Stimulated activated naive CD8-positive, alpha-beta T cell treated with anti-CD3 and anti-CD28 coated beads, Interleukin-15, amount 100 ng/mL, for 72 hours (primary cell): ENCODE measurements around the gene G6PC1.
"Not testable (repeated sequence)": the region's sequence is repeated elsewhere in the genome, so short reads cannot be mapped to it uniquely, and the experiment has no call there.

Experiments used
- ATAC-seq: fragments of 150-1000 bp; cut with Tn5 transposase; 2 replicates; pipeline ENCODE4 v1.10.0; 2021; ENCODE audit warnings: mild to moderate bottlenecking, moderate library complexity
- DNase-seq, 2 donors: peaks; one replicate each; pipeline ENCODE4 v3.0.0; 2021 to 2022
- H3K27ac Mint-ChIP-seq, 2 donors: one replicate each; pipeline ENCODE4 v1.8.0; 2022; ENCODE audit warnings: mild to moderate bottlenecking in 2 of 2, mixed read lengths in 2 of 2, moderate library complexity in 2 of 2
- H3K27me3 Mint-ChIP-seq: one replicate; pipeline ENCODE4 v1.8.0; 2022; ENCODE audit warnings: mixed read lengths
- H3K4me1 Mint-ChIP-seq: one replicate; pipeline ENCODE4 v1.8.0; 2022; ENCODE audit warnings: mild to moderate bottlenecking, mixed read lengths
- H3K4me3 Mint-ChIP-seq, 2 donors: one replicate each; pipeline ENCODE4 v1.8.0; 2022; ENCODE audit warnings: mild to moderate bottlenecking in 2 of 2, mixed read lengths in 2 of 2, moderate library complexity in 1 of 2
- H3K9me3 Mint-ChIP-seq, 2 donors: one replicate each; pipeline ENCODE4 v1.8.0; 2022; ENCODE audit warnings: mixed read lengths in 2 of 2

G6PC1 gene

DNA sequence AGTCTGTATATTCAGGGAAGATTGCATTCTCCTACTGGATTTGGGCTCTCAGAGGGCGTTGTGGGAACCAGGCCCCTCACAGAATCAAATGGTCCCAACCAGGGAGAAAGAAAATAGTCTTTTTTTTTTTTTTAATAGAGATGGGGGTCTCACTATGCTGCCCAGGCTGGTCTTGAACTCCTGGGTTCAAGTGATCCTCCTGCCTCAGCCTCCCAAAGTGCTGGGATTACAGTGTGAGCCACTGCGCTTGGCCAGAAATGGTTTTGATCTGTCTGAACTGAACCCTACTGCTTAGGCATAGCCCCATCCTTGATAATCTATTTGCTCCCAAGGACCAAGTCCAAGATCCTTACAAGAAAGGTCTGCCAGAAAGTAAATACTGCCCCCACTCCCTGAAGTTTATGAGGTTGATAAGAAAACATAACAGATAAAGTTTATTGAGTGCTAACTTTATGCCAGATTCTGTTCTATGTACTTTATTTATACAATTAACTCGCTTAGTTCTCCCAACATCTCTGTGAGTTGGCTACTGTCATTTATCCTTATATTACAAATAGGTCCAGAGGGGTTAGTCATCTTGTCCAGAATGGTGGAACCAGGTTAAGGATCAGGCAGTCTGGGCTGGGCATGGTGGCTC lies 13.5 kb downstream of the G6PC1 start:
- no peaks in the 10 kb centered on the region for H3K4me1 Mint-ChIP-seq
- no peak overlapping the region for H3K27ac Mint-ChIP-seq
- H3K9me3 Mint-ChIP-seq, result no peaks in the 10 kb centered on the region
- no peak overlapping the region for H3K4me3 Mint-ChIP-seq
- DNase-seq, result no peak
- no peak for ATAC-seq
- H3K27me3 Mint-ChIP-seq, result peaks cover 20% of the 10 kb centered on the region

DNA sequence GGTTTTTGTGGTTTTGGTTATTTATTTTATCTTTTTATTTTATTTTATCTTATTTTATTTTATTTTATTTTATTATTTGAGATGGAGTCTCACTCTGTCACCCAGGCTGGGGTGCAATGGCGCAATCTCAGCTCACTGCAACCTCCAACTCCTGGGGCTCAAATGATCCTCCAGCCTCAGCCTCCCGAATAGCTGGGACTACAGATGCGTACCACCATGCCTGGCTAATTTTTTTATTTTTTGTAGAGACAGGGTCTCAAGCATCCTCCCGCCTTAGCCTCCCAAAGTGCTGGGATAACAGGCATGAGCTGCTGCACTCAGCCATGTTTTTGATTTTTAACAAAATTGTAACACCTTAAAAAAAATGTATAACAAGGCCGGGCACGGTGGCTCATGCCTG lies 14.7 kb downstream of the G6PC1 start:
- H3K4me1 Mint-ChIP-seq, H3K27me3 Mint-ChIP-seq, H3K27ac Mint-ChIP-seq, DNase-seq, H3K4me3 Mint-ChIP-seq, H3K9me3 Mint-ChIP-seq, ATAC-seq: not testable (repeated sequence)

DNA sequence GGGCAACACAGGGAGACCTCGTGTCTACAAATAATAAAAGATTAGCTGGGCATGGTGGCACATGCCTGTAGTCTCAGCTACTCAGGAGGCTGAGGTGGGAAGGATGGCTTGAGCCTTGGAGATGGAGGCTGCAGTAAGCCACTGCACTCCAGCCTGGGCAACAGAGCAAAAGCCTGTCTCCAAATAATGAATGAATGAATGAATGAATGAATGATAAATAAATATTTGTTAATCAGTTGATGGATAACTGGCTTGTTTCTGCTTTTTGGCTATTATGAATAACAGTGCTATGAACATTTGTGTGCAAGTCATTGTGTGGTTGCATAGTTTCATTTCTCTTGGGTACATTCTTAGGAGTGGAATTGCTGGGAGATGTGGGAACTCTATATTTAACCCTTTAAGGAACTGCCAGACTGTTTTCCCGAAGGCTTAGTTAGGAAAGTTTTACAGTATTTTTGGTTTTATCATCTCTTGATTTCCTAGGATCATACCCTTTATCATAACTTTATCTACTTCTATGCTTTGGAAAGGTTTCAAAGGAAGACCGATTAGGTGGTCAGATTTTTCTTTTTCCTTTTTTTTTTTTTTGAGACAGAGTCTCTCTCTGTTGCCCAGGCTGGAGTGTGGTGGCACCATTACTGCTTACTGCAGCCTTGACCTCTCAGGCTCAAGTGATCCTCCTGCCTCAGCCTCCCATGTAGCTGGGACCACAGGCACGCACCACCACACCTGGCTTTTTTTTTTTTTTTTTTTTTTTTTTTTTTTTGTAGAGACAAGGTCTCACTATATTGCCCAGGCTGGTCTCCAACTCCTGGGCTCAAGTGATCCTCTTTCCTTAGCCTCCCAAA lies 16.0 kb downstream of the G6PC1 start:
- not testable (repeated sequence) for H3K4me1 Mint-ChIP-seq, H3K27ac Mint-ChIP-seq, H3K4me3 Mint-ChIP-seq, DNase-seq, H3K9me3 Mint-ChIP-seq, ATAC-seq, H3K27me3 Mint-ChIP-seq

DNA sequence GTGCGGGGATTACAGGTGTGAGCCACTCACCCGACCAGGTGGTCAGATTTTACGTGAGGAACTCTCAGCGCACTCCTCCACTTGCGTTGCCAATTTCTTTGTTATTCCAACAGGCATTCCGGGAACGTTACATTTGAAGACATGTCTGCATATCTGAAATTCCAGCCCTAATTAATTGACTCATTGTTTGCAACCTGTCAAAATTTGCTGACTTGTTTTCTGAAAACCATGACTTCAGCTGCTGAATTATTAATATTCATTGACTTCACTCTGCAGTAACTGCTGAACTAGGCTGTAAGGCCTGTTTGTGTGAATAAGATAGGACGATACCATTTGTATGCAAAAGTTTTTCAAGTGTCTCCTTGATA lies 16.6 kb downstream of the G6PC1 start:
- DNase-seq (no peak), ATAC-seq (no peak)
- no peak overlapping the region for H3K27ac Mint-ChIP-seq
- H3K9me3 Mint-ChIP-seq, result no peaks in the 10 kb centered on the region
- no peak overlapping the region for H3K4me3 Mint-ChIP-seq
- no peaks in the 10 kb centered on the region for H3K4me1 Mint-ChIP-seq
- H3K27me3 Mint-ChIP-seq, result peaks cover 6% of the 10 kb centered on the region

DNA sequence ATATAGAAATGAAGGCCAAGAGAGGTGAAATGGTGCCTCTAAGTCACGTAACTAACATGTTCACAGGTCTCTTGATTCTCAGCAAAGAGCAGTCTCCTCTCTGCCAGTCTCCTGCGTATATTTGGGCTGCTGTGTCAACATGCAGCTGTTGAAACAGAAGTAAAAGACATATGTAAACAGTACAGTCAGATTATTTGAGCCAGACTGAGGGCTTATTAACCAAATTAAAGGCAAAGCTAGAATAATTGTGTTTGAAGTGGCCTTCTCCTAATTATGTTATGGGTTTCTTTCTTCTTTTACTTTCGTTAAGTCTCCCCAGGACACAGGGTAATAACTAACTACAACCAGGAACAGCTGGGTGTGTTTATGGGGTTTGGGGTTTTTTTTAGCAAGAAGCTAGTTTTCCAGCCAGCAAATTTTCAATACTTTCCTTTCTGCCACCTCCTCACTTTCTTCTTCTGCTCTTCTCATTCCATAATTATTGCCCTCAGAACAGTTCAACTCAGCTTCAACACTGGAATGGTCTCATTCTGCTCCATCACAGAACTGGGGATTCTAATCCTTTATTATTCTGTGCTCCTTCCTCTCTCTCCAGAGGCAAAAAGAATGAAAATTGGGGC lies 18.4 kb downstream of the G6PC1 start:
- no peaks in the 10 kb centered on the region for H3K9me3 Mint-ChIP-seq
- no peaks in the 10 kb centered on the region for H3K27me3 Mint-ChIP-seq
- no peak for ATAC-seq
- no peak for DNase-seq
- H3K4me3 Mint-ChIP-seq, result no peak overlapping the region
- H3K27ac Mint-ChIP-seq, result no peak overlapping the region
- no peaks in the 10 kb centered on the region for H3K4me1 Mint-ChIP-seq

DNA sequence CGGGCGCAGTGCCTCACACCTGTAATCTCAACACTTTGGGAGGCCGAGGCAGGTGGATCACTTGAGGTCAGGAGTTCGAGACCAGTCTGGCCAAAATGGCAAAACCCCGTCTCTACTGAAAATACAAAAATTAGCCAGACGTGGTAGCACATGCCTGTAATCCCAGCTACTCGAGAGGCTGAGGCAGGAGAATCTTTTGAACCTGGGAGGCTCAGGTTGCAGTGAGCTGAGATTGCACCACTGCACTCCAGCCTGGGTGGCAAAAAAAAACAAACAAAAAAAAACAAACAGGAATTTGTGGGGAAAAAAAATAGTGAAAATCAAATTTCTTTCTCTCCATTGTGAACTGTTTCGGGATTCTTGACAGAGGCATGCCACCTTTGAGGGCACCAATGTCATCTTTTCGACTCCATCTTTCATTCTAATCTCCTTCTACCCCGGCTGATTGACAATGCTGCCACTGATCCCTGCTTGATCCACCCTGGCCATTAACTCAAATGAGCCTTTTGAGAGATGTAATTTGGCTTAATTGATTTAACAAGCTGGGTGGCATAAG lies 19.0 kb downstream of the G6PC1 start:
- H3K4me1 Mint-ChIP-seq, ATAC-seq, H3K27ac Mint-ChIP-seq, H3K27me3 Mint-ChIP-seq, DNase-seq, H3K9me3 Mint-ChIP-seq, H3K4me3 Mint-ChIP-seq: not testable (repeated sequence)

DNA sequence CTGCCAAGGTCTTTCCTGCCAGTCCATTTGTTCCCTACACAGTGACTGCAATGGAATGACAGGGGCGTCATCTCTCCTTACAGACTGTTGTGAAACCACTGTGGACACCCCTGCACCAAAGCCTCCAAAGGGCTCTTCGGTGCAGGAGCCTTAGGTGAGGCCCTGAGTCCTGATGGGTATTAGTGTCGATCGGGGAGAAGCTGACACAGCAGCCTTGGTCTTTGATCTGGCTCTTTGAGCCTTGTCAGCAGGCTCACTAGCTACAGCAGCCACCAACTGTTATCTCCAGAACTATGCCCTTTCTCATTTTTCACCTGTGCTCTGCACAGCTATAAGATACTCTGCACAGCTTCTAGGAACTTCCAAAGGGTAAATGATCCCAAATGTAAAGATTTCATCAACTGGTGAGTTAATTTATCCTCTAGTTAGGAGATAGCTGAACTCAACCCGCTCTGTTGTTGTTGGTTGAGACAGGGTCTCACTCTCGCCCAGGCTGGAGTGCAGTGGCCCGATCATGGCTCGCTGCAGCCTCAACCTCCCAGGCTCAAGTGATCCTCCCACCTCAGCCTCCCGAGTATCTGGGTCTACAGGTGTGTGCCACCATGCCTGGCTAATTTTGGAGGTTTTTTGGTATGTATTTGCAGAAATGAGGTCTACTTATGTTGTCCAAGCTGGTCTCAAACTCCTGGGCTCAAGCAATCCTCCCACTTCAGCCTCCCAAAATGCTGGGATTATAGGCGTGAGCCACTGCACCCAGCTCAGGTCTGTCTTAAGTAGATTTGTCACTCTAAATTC lies 19.7 kb downstream of the G6PC1 start:
- no peak for ATAC-seq
- Mint-ChIP-seq H3K27ac (no peak overlapping the region), H3K4me1 (peaks cover 5% of the 10 kb centered on the region), H3K4me3 (no peak overlapping the region), H3K27me3 (no peaks in the 10 kb centered on the region), H3K9me3 (no peaks in the 10 kb centered on the region)
- DNase-seq, result no peak

DNA sequence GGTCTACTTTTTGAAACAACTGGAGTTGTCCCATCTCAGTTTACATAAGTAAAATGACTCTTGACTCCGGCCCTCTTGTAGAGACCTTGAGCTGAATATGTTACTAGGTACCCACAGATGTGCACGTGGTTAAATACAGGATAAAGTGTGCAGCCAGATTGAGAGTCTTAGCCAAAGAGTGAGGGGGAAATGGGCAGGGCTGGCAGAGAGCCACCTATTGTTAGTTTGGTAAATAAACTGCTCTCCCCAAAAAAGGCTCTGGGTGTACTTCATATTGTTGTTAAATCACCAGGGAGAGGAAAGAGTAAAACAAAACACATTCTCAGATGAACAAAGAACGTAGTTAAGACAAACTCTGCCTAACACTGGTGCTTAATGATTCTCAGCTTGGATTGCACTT lies 20.3 kb downstream of the G6PC1 start:
- DNase-seq (no peak), ATAC-seq (no peak)
- no peak overlapping the region for H3K4me3 Mint-ChIP-seq
- H3K27me3 Mint-ChIP-seq, result no peaks in the 10 kb centered on the region
- no peak overlapping the region for H3K27ac Mint-ChIP-seq
- peaks cover 5% of the 10 kb centered on the region for H3K4me1 Mint-ChIP-seq
- no peaks in the 10 kb centered on the region for H3K9me3 Mint-ChIP-seq

DNA sequence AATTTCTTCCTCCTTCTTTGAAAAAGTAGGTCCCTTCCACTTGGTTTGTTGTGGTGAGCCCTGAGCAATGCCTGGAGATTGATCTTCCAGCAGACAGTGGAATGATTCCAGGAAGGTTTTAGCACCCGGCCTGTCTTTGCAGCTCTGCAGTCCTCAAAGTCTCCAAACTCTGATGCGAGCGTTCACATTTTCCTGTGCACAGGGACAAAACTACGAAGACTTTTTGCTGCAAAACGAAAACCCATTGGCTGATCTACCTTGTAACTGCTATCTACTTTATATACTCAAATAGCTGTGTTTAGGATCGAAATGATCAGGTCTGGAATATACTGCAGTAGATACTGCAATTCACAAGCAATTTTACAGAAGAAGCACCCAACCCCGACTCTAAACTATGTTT lies 21.7 kb downstream of the G6PC1 start:
- ATAC-seq, result no peak
- no peak overlapping the region for H3K4me3 Mint-ChIP-seq

DNA sequence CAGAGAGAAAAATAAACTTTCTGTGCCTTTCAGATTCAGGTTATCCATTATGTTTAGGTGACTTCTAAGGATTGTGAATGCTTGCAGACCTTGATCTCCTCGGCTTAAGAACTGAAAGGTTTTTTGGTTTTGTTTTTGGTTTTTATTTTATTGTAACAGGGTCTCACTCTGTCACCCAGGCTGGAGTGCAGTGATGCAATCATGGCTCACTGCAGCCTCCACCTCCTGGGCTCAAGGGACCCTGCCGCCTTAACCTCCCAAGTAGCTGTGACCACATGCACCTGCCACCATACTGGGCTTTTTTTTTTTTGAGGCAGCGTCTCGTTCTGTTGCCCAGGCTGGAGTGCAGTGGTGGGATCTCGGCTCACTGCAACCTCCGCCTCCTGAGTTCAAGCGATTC lies 22.9 kb downstream of the G6PC1 start:
- not testable (repeated sequence) for H3K27me3 Mint-ChIP-seq, H3K27ac Mint-ChIP-seq, ATAC-seq, DNase-seq, H3K4me1 Mint-ChIP-seq, H3K9me3 Mint-ChIP-seq, H3K4me3 Mint-ChIP-seq

More for the DNA sequence above, 21.7 kb downstream of the G6PC1 start:
- H3K9me3 Mint-ChIP-seq, result no peaks in the 10 kb centered on the region
- DNase-seq, result no peak
- peaks cover 5% of the 10 kb centered on the region for H3K4me1 Mint-ChIP-seq
- H3K27me3 Mint-ChIP-seq, result no peaks in the 10 kb centered on the region
- H3K27ac Mint-ChIP-seq, result no peak overlapping the region

DNA sequence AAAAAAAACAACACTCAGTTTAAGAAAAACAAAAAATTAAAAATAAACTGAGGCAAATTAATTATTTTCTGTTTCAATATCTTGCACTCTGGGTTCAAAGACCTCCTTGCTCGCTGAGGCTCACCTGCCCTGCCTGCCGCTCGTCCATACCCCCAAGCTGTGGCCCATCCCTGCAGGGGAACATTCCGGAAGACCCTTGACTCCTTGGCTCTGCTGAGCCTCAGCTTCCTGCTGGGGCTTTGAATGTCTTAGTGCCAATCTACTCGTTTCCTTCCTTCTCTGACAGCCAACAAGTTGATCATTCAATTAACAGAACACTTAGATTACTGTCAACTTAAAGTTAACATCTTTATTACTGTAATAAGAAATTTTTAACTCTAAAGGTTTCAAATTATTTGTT lies 24.3 kb downstream of the G6PC1 start:
- Mint-ChIP-seq H3K9me3 (no peaks in the 10 kb centered on the region), H3K4me1 (peaks cover 16% of the 10 kb centered on the region), H3K27me3 (no peaks in the 10 kb centered on the region), H3K4me3 (no peak overlapping the region), H3K27ac (peak overlapping the region; percentile 20 to 62)
- DNase-seq, result no peak
- ATAC-seq, result no peak

DNA sequence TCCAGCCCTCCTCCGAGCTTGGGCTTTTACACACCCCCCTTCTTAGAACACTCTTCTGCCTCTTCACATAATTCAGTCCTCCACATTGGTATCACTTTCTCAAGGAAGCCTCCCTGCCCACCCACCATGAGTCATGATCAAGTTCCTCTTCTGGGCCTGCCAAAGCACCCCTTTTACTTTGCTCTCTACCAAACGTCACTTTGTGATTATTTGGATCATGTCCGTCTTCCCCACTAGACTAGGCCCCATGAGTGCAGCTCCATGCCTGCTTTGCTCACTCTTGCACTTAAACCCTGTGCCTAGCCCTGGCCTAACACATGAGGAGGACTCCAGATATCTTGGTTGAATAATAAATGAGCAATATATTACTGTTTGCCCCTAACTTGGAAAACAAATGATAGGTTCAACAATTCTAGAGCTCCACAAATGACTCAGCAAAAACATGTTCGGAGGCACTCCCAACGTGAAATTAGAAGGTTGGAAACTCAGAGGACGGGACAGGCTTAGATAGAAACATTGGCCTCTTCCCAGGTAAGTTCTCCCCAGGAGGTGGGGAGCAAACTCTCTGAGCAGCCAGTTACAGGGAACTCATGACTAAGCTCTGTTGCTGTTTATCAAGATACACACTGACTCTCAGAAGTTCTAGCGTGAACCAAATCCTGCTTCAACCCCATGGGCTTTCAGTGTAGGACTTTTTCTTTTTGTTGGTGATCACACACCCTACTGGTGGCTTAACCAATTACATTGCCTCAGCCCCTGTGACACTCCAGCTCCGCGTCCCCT lies 28.3 kb downstream of the G6PC1 start:
- ATAC-seq (peak; percentile 98), DNase-seq (peak; percentile 28 to 43)
- Mint-ChIP-seq H3K4me3 (peak overlapping the region in 1 of 2 donors; percentile 37), H3K27me3 (peaks cover 7% of the 10 kb centered on the region), H3K9me3 (no peaks in the 10 kb centered on the region), H3K27ac (peak overlapping the region in 1 of 2 donors; percentile 19), H3K4me1 (peaks cover 16% of the 10 kb centered on the region)

DNA sequence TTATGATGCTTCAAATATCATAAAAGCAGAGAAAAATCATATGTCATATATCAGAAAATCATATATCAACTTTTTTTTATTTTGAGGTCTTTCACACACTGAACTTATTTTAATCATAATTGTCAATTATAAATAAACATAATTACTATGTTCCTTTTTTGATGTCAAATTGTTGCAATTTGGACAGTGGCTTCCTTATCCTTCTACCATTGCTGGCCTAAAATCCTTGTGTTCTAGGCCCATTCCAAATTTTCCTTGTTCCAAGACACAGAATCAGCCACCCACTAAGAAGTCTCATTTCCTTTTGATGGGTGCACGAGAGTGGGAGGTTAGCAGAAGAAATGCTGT lies 28.9 kb downstream of the G6PC1 start:
- Mint-ChIP-seq H3K27me3 (peaks cover 12% of the 10 kb centered on the region), H3K27ac (no peak overlapping the region), H3K9me3 (no peaks in the 10 kb centered on the region), H3K4me1 (peaks cover 16% of the 10 kb centered on the region), H3K4me3 (no peak overlapping the region)
- DNase-seq (no peak), ATAC-seq (no peak)

DNA sequence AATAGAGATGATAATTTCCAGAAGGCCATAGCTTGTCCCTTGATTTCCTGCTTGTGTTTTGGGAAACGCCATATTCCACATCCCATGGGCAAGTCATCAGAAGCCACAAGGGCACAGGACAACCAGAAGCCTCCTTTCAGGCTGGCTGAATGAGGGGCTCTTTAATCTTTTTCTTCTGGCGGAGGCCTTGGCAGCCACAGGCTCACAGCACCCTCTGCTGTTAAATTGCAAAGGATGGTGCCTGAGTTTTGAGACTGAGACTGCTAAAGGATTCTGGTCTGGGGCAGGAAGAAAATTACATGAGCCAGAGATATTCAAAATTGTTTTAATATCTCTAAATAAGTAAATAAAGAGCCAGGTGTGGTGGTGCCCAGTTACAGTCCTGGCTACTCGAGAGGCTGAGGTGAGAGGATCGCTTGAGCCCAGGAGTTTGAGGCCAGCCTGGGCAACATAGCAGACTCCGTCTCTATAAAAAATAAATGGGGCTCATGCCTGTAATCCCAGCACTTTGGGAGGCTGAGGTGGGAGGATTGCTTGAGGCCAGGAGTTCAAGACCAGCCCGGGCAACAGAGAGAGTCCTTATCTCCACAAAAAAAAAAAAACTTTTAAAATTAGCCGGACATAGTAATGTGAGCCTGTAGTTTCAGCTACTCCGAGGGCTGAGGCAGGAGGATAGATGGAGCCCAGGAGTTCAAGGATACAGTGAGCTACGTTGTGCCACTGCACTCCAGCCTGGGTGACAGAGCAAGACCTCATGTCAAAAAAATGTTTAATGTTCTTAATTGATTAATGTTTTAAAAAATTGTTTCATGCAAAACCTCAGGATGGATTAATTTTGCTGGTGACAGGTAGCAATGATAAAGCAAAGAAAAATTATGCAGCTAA lies 37.4 kb downstream of the G6PC1 start:
- H3K27ac Mint-ChIP-seq, result no peak overlapping the region
- no peaks in the 10 kb centered on the region for H3K4me1 Mint-ChIP-seq
- no peak overlapping the region for H3K4me3 Mint-ChIP-seq
- DNase-seq (peak; percentile 37 to 43), ATAC-seq (peak; percentile 80)
- H3K27me3 Mint-ChIP-seq, result peaks cover 36% of the 10 kb centered on the region
- no peaks in the 10 kb centered on the region for H3K9me3 Mint-ChIP-seq
